IPS DF 6.9 (cell line): ENCODE data around the gene GBF1.

ENCODE experiments used
- DNase-seq: peaks from one replicate; pipeline ENCODE4 v3.0.0-alpha.2; 2013; ENCODE audit warnings: low read depth, low spot score
- H3K27ac ChIP-seq: one replicate; pipeline ENCODE4 v1.5.1; 2013; ENCODE audit warnings: low read length, control low read depth
- H3K27me3 ChIP-seq: 2 replicates; pipeline ENCODE4 v1.6.1; 2013; ENCODE audit warnings: mild to moderate bottlenecking, low read length; ENCODE audit not compliant: control insufficient read depth, insufficient read depth
- H3K36me3 ChIP-seq: 2 replicates; pipeline ENCODE4 v1.6.1; 2013; ENCODE audit warnings: low read length; ENCODE audit not compliant: control insufficient read depth, insufficient read depth
- H3K4me1 ChIP-seq: 2 replicates; pipeline ENCODE4 v1.6.1; 2013; ENCODE audit warnings: low read length; ENCODE audit not compliant: control insufficient read depth, insufficient read depth
- H3K4me3 ChIP-seq: 2 replicates; pipeline ENCODE4 v1.5.1; 2013; ENCODE audit warnings: mild to moderate bottlenecking, low read length
- H3K9me3 ChIP-seq: 2 replicates; pipeline ENCODE4 v1.6.1; 2013; ENCODE audit warnings: low read length, inconsistent platforms; ENCODE audit not compliant: control insufficient read depth, insufficient read depth
- WGBS: extraction: QIAGEN DNeasy Blood & Tissue Kit; methylation state at CpG from one replicate; pipeline ENCODE4 v1.1.7; 2013; ENCODE audit warnings: mixed read lengths, missing lambda C conversion rate; ENCODE audit not compliant: insufficient read length, insufficient coverage; 5-methylcytosine and 5-hydroxymethylcytosine counted together

The GBF1 gene

DNA sequence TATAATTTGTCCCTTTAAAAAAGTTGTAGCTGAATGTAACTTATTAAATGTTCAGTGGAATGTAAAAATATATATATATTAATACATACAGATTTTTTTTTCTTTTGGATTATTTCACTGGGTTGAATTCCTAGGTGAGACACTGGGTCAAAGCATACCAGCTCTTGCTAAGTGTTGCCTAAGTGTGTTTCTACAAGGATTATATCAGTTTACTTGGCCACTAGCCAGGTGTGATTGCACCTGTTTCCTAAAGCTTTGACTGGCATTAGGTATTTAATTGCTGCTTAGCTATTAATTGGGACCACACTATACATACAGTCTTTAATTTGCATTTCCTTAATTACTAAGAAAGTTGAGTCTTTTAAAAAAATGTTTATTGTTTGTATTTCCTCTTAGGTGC is 24.7 kb upstream of the GBF1 start:
- Histone ChIP-seq H3K27ac (no peak overlapping the region), H3K4me1 (no peaks in the 10 kb centered on the region), H3K27me3 (no peaks in the 10 kb centered on the region), H3K36me3 (no peaks in the 10 kb centered on the region), H3K9me3 (no peaks in the 10 kb centered on the region), H3K4me3 (no peak overlapping the region)
- DNase-seq: no peak

- no peak for DNase-seq
- H3K4me1 ChIP-seq: 0 out of 2 replicates have a peak, but pooled peaks cover 1% of the 10 kb centered on the region
- no CpG with 5 or more reads among the region's 5 CpGs for WGBS
- H3K27ac ChIP-seq: no peak overlapping the region
- peaks cover 16% of the 10 kb centered on the region for H3K27me3 ChIP-seq
- no peak overlapping the region for H3K4me3 ChIP-seq
- H3K9me3 ChIP-seq: no peaks in the 10 kb centered on the region
- no peaks in the 10 kb centered on the region for H3K36me3 ChIP-seq
Observed at GRCh38 chr10:102222797-102223196, 22.5 kb upstream of the GBF1 start.

DNA sequence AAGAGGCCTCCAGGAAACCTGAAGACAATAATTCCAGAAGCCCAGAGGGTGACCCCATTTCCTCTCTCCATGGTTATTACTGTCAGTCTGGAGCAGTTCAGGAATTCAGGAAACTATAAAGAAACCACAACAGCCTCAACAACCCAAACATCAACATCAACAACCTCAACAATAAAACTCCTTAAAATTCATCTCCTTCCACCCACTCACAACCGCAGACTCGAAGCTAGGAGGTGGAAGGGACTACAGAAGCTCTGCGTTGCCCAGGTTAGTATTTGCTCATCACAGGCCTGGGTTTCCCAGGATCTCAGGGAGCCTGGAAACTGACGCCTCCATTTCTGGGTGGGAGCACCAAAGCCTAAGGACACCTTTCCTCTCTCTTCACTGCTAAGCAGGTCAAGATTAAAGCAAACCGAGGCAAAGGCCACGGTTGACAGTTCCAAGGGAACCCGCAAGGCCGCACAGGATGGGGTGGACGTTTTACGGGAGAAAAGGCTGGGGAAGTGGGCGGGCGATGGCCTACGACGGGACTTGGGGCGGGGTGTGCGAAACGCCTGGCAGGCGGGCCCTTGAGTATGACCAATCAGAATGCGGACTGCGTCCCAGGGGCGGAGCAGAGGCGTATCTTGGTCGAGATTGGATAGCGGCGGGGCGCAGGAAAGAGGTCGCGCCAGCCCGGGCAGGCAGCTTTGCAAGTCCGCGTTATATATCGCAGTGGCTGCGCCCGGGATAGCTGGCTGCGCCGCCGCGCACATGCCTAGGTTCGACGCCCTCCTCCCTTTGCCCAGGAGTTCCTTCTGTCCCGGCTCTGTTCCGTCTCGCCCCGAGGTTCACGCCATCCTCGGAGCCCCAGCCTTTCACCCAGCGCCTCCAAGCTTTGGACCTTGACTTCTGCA is 19.4 kb upstream of the GBF1 start, which contains the start of gene ELOVL3:
Gene ELOVL3 (plus strand): TSS at position 654 of the 896 bp plus-strand sequence. CDS start 250 bp downstream, outside the sequence.
- H3K27ac ChIP-seq: no peak within 1 kb of the TSS
- H3K4me1 ChIP-seq: 0 out of 2 replicates have a peak, but pooled peaks cover 1% of the 10 kb centered on the region
- no peak within 1 kb of the TSS; the same call in 1 of the 2 replicates for H3K4me3 ChIP-seq
- WGBS: 100% methylated on average over 2 of the region's 47 CpGs
- no peaks in the 10 kb centered on the region for H3K36me3 ChIP-seq
- DNase-seq: no peak
- H3K9me3 ChIP-seq: no peaks in the 10 kb centered on the region
- peaks cover 33% of the 10 kb centered on the region for H3K27me3 ChIP-seq

DNA sequence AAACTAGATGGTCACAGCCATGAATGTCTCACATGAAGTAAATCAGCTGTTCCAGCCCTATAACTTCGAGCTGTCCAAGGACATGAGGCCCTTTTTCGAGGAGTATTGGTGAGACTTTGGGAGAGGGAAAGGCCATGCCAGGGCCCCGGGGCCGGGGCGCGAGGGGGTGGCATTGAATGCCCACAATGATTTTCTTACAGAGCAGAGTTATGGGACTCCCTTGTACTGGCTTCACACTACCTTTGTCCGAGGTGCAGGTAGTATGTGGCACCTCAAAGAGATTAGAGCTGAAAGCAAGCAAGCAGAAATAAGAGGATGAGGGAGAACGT is 18.8 kb upstream of the GBF1 start:
- Histone ChIP-seq H3K36me3 (no peaks in the 10 kb centered on the region), H3K4me1 (0 out of 2 replicates have a peak, but pooled peaks cover 1% of the 10 kb centered on the region), H3K27ac (no peak overlapping the region), H3K27me3 (peaks cover 37% of the 10 kb centered on the region), H3K4me3 (no peak overlapping the region), H3K9me3 (no peaks in the 10 kb centered on the region)
- no CpG with 5 or more reads among the region's 8 CpGs for WGBS
- DNase-seq: no peak

DNA sequence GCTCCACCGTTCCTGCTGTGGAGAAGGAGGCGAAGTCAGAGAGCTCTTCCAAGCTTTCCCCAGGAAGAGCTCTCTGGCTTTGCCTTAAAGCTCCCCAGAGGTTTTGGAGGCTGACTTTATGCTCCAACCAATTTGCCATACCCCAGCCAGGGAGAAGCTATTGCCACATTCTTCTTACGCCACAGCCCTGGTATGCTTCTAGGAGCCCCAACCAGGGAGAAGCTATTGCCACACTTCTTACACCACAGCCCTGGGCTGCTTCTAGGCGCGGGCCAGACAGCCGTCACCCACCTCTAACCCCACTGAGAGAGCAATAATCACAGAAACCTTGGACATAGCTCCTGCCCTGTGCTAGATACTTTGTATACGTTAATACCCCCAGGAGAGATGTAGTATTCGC is 18.3 kb upstream of the GBF1 start:
- Histone ChIP-seq H3K4me3 (no peak overlapping the region), H3K4me1 (0 out of 2 replicates have a peak, but pooled peaks cover 1% of the 10 kb centered on the region), H3K36me3 (no peaks in the 10 kb centered on the region), H3K9me3 (no peaks in the 10 kb centered on the region), H3K27ac (no peak overlapping the region), H3K27me3 (peaks cover 41% of the 10 kb centered on the region)
- DNase-seq: no peak
- no CpG with 5 or more reads among the region's 8 CpGs for WGBS

GRCh38 chr10:102229810-102230263 is 15.5 kb upstream of the GBF1 start:
- no peaks in the 10 kb centered on the region for H3K36me3 ChIP-seq
- 0 out of 2 replicates have a peak, but pooled peaks cover 1% of the 10 kb centered on the region for H3K4me1 ChIP-seq
- H3K27ac ChIP-seq: no peak overlapping the region
- WGBS: no CpG with 5 or more reads among the region's 24 CpGs
- peak overlapping the region; percentile 9; the same call in 1 of the 2 replicates for H3K4me3 ChIP-seq
- peaks cover 47% of the 10 kb centered on the region for H3K27me3 ChIP-seq
- no peak for DNase-seq
- no peaks in the 10 kb centered on the region for H3K9me3 ChIP-seq

- no peaks in the 10 kb centered on the region for H3K36me3 ChIP-seq
- peak overlapping the region; percentile 37; the same call in 1 of the 2 replicates for H3K4me3 ChIP-seq
- peaks cover 49% of the 10 kb centered on the region for H3K27me3 ChIP-seq
- no peak for DNase-seq
- H3K4me1 ChIP-seq: 0 out of 2 replicates have a peak, but pooled peaks cover 1% of the 10 kb centered on the region
- no peaks in the 10 kb centered on the region for H3K9me3 ChIP-seq
- no peak overlapping the region for H3K27ac ChIP-seq
- no CpG with 5 or more reads among the region's 50 CpGs for WGBS
Observed at GRCh38 chr10:102230264-102230860, 15.0 kb upstream of the GBF1 start.

GRCh38 chr10:102230861-102231356 is 14.4 kb upstream of the GBF1 start:
- no peaks in the 10 kb centered on the region for H3K9me3 ChIP-seq
- no peak overlapping the region for H3K27ac ChIP-seq
- WGBS: no CpG with 5 or more reads among the region's 52 CpGs
- peak overlapping the region; percentile 37; the same call in 1 of the 2 replicates for H3K4me3 ChIP-seq
- no peak for DNase-seq
- no peaks in the 10 kb centered on the region for H3K4me1 ChIP-seq
- H3K27me3 ChIP-seq: peaks cover 53% of the 10 kb centered on the region
- H3K36me3 ChIP-seq: no peaks in the 10 kb centered on the region

GRCh38 chr10:102231357-102232318 is 13.7 kb upstream of the GBF1 start:
- Histone ChIP-seq H3K27me3 (peaks cover 55% of the 10 kb centered on the region), H3K36me3 (no peaks in the 10 kb centered on the region), H3K9me3 (no peaks in the 10 kb centered on the region), H3K27ac (no peak overlapping the region), H3K4me3 (peak overlapping the region; percentile 37; the same call in 1 of the 2 replicates), H3K4me1 (no peaks in the 10 kb centered on the region)
- no peak for DNase-seq
- no CpG with 5 or more reads among the region's 76 CpGs for WGBS
